NCI-H1105 treated with DMSO at 0.1 percent for 48 hours (cell line): ENCODE measurements around the gene WDR76.

Experiments
- DNase-seq: peaks from one replicate; lab custom pipeline; 2025; lab: John Stamatoyannopoulos, UW

WDR76 gene

GRCh38 chr15:43913026-43913780 is 86.4 kb downstream of the WDR76 start:
- DNase-seq, result no peak

- DNase-seq, result no peak
Measured at GRCh38 chr15:43913941-43914340, 87.1 kb downstream of the WDR76 start.

- no peak for DNase-seq
Measured at GRCh38 chr15:43915631-43916325, 89.0 kb downstream of the WDR76 start.

- no peak for DNase-seq
Measured at GRCh38 chr15:43916326-43916660, 89.5 kb downstream of the WDR76 start.
